Spleen (tissue), 7 donors: Measurements from ENCODE around the gene OXNAD1.

Experiments
- CTCF ChIP-seq, 11 experiments: fragments of 200-600 bp in 7 of 11; fragments of 450-650 bp in 4 of 11; sonication (generic) in 4 of 11; IDR thresholded peaks in 8 of 11; conservative IDR thresholded peaks in 3 of 11; 1 replicate in 7 of 11; 2 replicates in 4 of 11; pipeline versions ENCODE4 v1.4.0 to v1.8.0; 2016 to 2021; ENCODE audit warnings: antibody characterized with exemption in 11 of 11, inconsistent platforms in 4 of 11, mild to moderate bottlenecking in 1 of 11
- POLR2A ChIP-seq, 3 donors: fragments of 450-650 bp; IDR thresholded peaks; one replicate each; pipeline ENCODE4 v1.5.1; 2017; ENCODE audit warnings: antibody characterized with exemption in 3 of 3, mild to moderate bottlenecking in 1 of 3
- POLR2AphosphoS5 ChIP-seq, 3 donors: sonication (generic); formaldehyde crosslinking; IDR thresholded peaks; one replicate each; pipeline ENCODE4 v1.5.1; 2017; ENCODE audit warnings: antibody characterized with exemption in 3 of 3
- donor health status: DM: no; HTN: no; CAD: no; lungs with moderate emphysema.
- donor health status: DM: no; HTN: no; CAD: no.
- donor health status: DM: no; HTN: no; CAD: no.

GRCh38 chr3:16354291-16354690, 89.3 kb downstream of the OXNAD1 start:
- no peak for TF ChIP-seq CTCF (IDR thresholded peaks at IDR 0.05 in 8 of 11, conservative IDR thresholded peaks at IDR 0.05 in 3 of 11)
- TF ChIP-seq POLR2A (IDR thresholded peaks at IDR 0.05) = no peak
- no peak for TF ChIP-seq POLR2AphosphoS5 (IDR thresholded peaks at IDR 0.05)
